T-cell (primary cell): ENCODE results near the gene DACT1. TPM values are rescaled to one million over a fixed set of nuclear protein-coding genes. Genes with fewer than 3 reads are reported as not detected.

Experiments
- ATAC-seq, 4 experiments: fragments of 200-7000 bp in 3 of 4; fragments of 150-1000 bp in 1 of 4; cut with Tn5 transposase; replicated peaks in 1 of 4; 1 replicate in 3 of 4; 2 replicates in 1 of 4; pipeline ENCODE4 v1.10.0; 2021; ENCODE audit warnings: moderate library complexity in 3 of 4, mild to moderate bottlenecking in 2 of 4, moderate number of reproducible peaks in 1 of 4
- CTCF ChIA-PET, 2 donors: fragments of 300-600 bp; sonication (Branson Sonifier 250); formaldehyde crosslinking; loops; one replicate each; lab custom pipeline; 2022; ENCODE audit warnings: antibody characterized with exemption in 2 of 2; lab: Charles Lee
- POLR2A ChIA-PET, 2 donors: fragments of 300-600 bp; sonication (Branson Sonifier 250); formaldehyde crosslinking; loops; one replicate each; lab custom pipeline; 2022; ENCODE audit warnings: antibody characterized with exemption in 2 of 2; lab: Charles Lee
- DNase-seq, 35 experiments: peaks; one replicate each; pipeline versions ENCODE4 v3.0.0 to v3.0.0-alpha.2; 2013 to 2023
- H3K27ac ChIP-seq: one replicate; pipeline ENCODE4 v1.5.1; 2013; ENCODE audit warnings: low read length
- H3K27me3 ChIP-seq, 2 experiments: replicated peaks in 1 of 2; 1 replicate in 1 of 2; 2 replicates in 1 of 2; pipeline versions ENCODE4 v1.6.1 to v1.7.0; 2013; ENCODE audit warnings: low read length in 1 of 2, mixed read lengths in 1 of 2; ENCODE audit not compliant: control insufficient read depth in 2 of 2, insufficient read depth in 2 of 2; ENCODE audit errors: extremely low read depth in 1 of 2
- H3K36me3 ChIP-seq, 2 donors: 1 replicate in 1 of 2; 2 replicates in 1 of 2; pipeline versions ENCODE4 v1.6.1 to v1.7.0; 2013; ENCODE audit warnings: low read length in 1 of 2; ENCODE audit not compliant: control insufficient read depth in 2 of 2, insufficient read depth in 1 of 2; ENCODE audit errors: extremely low read depth in 1 of 2
- H3K4me1 ChIP-seq, 2 experiments: 1 replicate in 1 of 2; 2 replicates in 1 of 2; pipeline versions ENCODE4 v1.6.1 to v1.7.0; 2013; ENCODE audit warnings: low read length in 2 of 2, mixed read lengths in 1 of 2; ENCODE audit not compliant: insufficient read depth in 2 of 2, control insufficient read depth in 1 of 2; ENCODE audit errors: extremely low read depth in 1 of 2
- H3K4me3 ChIP-seq, 2 donors: 1 replicate in 1 of 2; 2 replicates in 1 of 2; pipeline versions ENCODE4 v1.5.1 to v1.7.0; 2013; ENCODE audit warnings: mild to moderate bottlenecking in 2 of 2, low read length in 1 of 2, moderate library complexity in 1 of 2; ENCODE audit not compliant: control insufficient read depth in 1 of 2; ENCODE audit errors: extremely low read depth in 1 of 2
- H3K9me3 ChIP-seq: 2 replicates; pipeline ENCODE4 v1.7.0; 2013
- H3K27ac Mint-ChIP-seq, 2 donors: one replicate each; pipeline ENCODE4 v1.8.0; 2020 to 2021; ENCODE audit warnings: mild to moderate bottlenecking in 2 of 2, mixed read lengths in 2 of 2
- H3K27me3 Mint-ChIP-seq, 2 donors: one replicate each; pipeline ENCODE4 v1.8.0; 2021 to 2022; ENCODE audit warnings: mixed read lengths in 2 of 2
- H3K36me3 Mint-ChIP-seq: one replicate; pipeline ENCODE4 v1.8.0; 2021; ENCODE audit warnings: mixed read lengths
- H3K4me1 Mint-ChIP-seq, 3 donors: one replicate each; pipeline ENCODE4 v1.8.0; 2020 to 2022; ENCODE audit warnings: mixed read lengths in 3 of 3, mild to moderate bottlenecking in 1 of 3
- H3K4me3 Mint-ChIP-seq, 3 donors: one replicate each; pipeline ENCODE4 v1.8.0; 2020 to 2022; ENCODE audit warnings: mild to moderate bottlenecking in 3 of 3, mixed read lengths in 3 of 3, moderate library complexity in 3 of 3
- H3K9me3 Mint-ChIP-seq, 3 donors: one replicate each; pipeline ENCODE4 v1.8.0; 2020 to 2022; ENCODE audit warnings: mixed read lengths in 3 of 3
- WGBS: methylation state at CpG from one replicate; pipeline ENCODE4 v1.1.5; 2013; ENCODE audit warnings: missing lambda C conversion rate; ENCODE audit not compliant: insufficient coverage; 5-methylcytosine and 5-hydroxymethylcytosine counted together
- total RNA-seq, 35 experiments: library from RNA in 6 of 35; stranded (reverse) in 6 of 35; fragments of 120-200 nt in 1 of 35; gene quantifications; one replicate each; pipeline versions ENCODE4 v1.2.1 to v1.2.4 and lab custom pipeline; 2013 to 2026

Gene DACT1
- total RNA-seq, 5 donors from 2014 or later (not counting 1 experiment from before 2014, with no cell fraction given), result 5.6 to 35.9 (median 10.0) TPM

- ChIA-PET CTCF (no interaction called here), POLR2A (interaction anchor here in 1 of 2 donors (0.6 kb wide), 1 partner anchor 98 kb away, joined by 3 read pairs; no protein-coding TSS in a partner anchor)
- DNase-seq, result no peak
- Mint-ChIP-seq H3K4me3 (peak overlapping the region in 1 of 3 donors; percentile 62), H3K4me1 (peaks cover 36 to 51% (median 43%) of the 10 kb centered on the region in 3 donors), H3K9me3 (no peaks in the 10 kb centered on the region), H3K27me3 (peaks cover 0 to 7% of the 10 kb centered on the region in 2 donors), H3K36me3 (no peaks in the 10 kb centered on the region), H3K27ac (peak overlapping the region in 1 of 2 donors; percentile 71)
- H3K4me3 ChIP-seq, result peak overlapping the region in 1 of 2 donors; percentile 15
- no peaks in the 10 kb centered on the region for H3K9me3 ChIP-seq
- no peaks in the 10 kb centered on the region for H3K36me3 ChIP-seq
- no peaks in the 10 kb centered on the region for H3K27me3 ChIP-seq
- H3K27ac ChIP-seq, result no peak overlapping the region
- peaks cover 31 to 34% of the 10 kb centered on the region in 2 experiments for H3K4me1 ChIP-seq
- ATAC-seq, result peak in 1 of 4 experiments; percentile 31
- WGBS, result 9% methylated on average over 6 of the region's 11 CpGs
Measured at GRCh38 chr14:58598804-58599525, 38.8 kb upstream of the DACT1 start.

- H3K27me3 Mint-ChIP-seq, result peaks cover 0 to 7% of the 10 kb centered on the region in 2 donors
- no peak overlapping the region for H3K27ac Mint-ChIP-seq
- Histone ChIP-seq H3K4me1 (peaks cover 31 to 34% of the 10 kb centered on the region in 2 experiments), H3K27ac (no peak overlapping the region), H3K4me3 (no peak overlapping the region), H3K36me3 (no peaks in the 10 kb centered on the region), H3K27me3 (no peaks in the 10 kb centered on the region), H3K9me3 (no peaks in the 10 kb centered on the region)
- DNase-seq (no peak), ATAC-seq (no peak)
- POLR2A ChIA-PET, result interaction anchor here in 1 of 2 donors (0.6 kb wide), 1 partner anchor 25 kb away, joined by 3 read pairs; no protein-coding TSS in a partner anchor
- H3K4me3 Mint-ChIP-seq, result peak overlapping the region in 1 of 3 donors; percentile 62
- no peaks in the 10 kb centered on the region for H3K36me3 Mint-ChIP-seq
- CTCF ChIA-PET, result no interaction called here
- WGBS, result no CpG with 5 or more reads among the region's 2 CpGs
- H3K4me1 Mint-ChIP-seq, result peaks cover 36 to 51% (median 43%) of the 10 kb centered on the region in 3 donors
- H3K9me3 Mint-ChIP-seq, result no peaks in the 10 kb centered on the region
Measured at GRCh38 chr14:58599707-58600106, 38.1 kb upstream of the DACT1 start.

- no peak overlapping the region for H3K27ac Mint-ChIP-seq
- no peak for DNase-seq
- peaks cover 0 to 2% (median 0%) of the 10 kb centered on the region in 3 donors for H3K4me1 Mint-ChIP-seq
- H3K4me1 ChIP-seq, result no peaks in the 10 kb centered on the region
- 88% methylated on average over 2 of the region's 4 CpGs for WGBS
- peaks cover 0 to 13% of the 10 kb centered on the region in 2 donors for H3K27me3 Mint-ChIP-seq
- no peak for ATAC-seq
- no peak overlapping the region for H3K4me3 Mint-ChIP-seq
- H3K36me3 ChIP-seq, result no peaks in the 10 kb centered on the region
- H3K4me3 ChIP-seq, result no peak overlapping the region
- ChIA-PET CTCF (no interaction called here), POLR2A (no interaction called here)
- no peak overlapping the region for H3K27ac ChIP-seq
- H3K27me3 ChIP-seq, result no peaks in the 10 kb centered on the region
- H3K36me3 Mint-ChIP-seq, result no peaks in the 10 kb centered on the region
- H3K9me3 Mint-ChIP-seq, result no peaks in the 10 kb centered on the region
- no peaks in the 10 kb centered on the region for H3K9me3 ChIP-seq
Measured at GRCh38 chr14:58605465-58605864, 32.3 kb upstream of the DACT1 start.

- ChIA-PET POLR2A (interaction anchor here (0.5 to 0.6 kb wide), 2 partner anchors 94 to 1654 kb away, joined by 3 read pairs; no protein-coding TSS in a partner anchor), CTCF (interaction anchor here in 1 of 2 donors (0.7 kb wide), 1 partner anchor 12 kb away, joined by 5 read pairs; no protein-coding TSS in a partner anchor)
- Histone ChIP-seq H3K4me3 (no peak overlapping the region), H3K4me1 (no peaks in the 10 kb centered on the region), H3K9me3 (no peaks in the 10 kb centered on the region), H3K27me3 (no peaks in the 10 kb centered on the region), H3K27ac (no peak overlapping the region), H3K36me3 (no peaks in the 10 kb centered on the region)
- H3K9me3 Mint-ChIP-seq, result no peaks in the 10 kb centered on the region
- no peak overlapping the region for H3K4me3 Mint-ChIP-seq
- DNase-seq (no peak), ATAC-seq (no peak)
- no peaks in the 10 kb centered on the region for H3K36me3 Mint-ChIP-seq
- WGBS, result 83% methylated on average over 6 of the region's 7 CpGs
- H3K27ac Mint-ChIP-seq, result no peak overlapping the region
- no peaks in the 10 kb centered on the region for H3K4me1 Mint-ChIP-seq
- H3K27me3 Mint-ChIP-seq, result peaks cover 0 to 6% of the 10 kb centered on the region in 2 donors
Measured at GRCh38 chr14:58607131-58607951, 30.4 kb upstream of the DACT1 start.

GRCh38 chr14:58607952-58608317 lies 29.8 kb upstream of the DACT1 start:
- ChIA-PET CTCF (no interaction called here), POLR2A (no interaction called here)
- Histone ChIP-seq H3K9me3 (no peaks in the 10 kb centered on the region), H3K27ac (no peak overlapping the region), H3K4me3 (no peak overlapping the region), H3K27me3 (no peaks in the 10 kb centered on the region), H3K4me1 (no peaks in the 10 kb centered on the region), H3K36me3 (no peaks in the 10 kb centered on the region)
- DNase-seq, result no peak
- no CpG with 5 or more reads among the region's 3 CpGs for WGBS
- Mint-ChIP-seq H3K9me3 (no peaks in the 10 kb centered on the region), H3K36me3 (no peaks in the 10 kb centered on the region), H3K4me1 (no peaks in the 10 kb centered on the region), H3K4me3 (no peak overlapping the region), H3K27me3 (peaks cover 0 to 6% of the 10 kb centered on the region in 2 donors), H3K27ac (no peak overlapping the region)
- no peak for ATAC-seq

- no peak overlapping the region for H3K27ac Mint-ChIP-seq
- Histone ChIP-seq H3K9me3 (no peaks in the 10 kb centered on the region), H3K36me3 (no peaks in the 10 kb centered on the region), H3K27ac (no peak overlapping the region), H3K27me3 (no peaks in the 10 kb centered on the region), H3K4me1 (peaks cover 0 to 7% of the 10 kb centered on the region in 2 experiments), H3K4me3 (no peak overlapping the region)
- H3K9me3 Mint-ChIP-seq, result no peaks in the 10 kb centered on the region
- H3K4me1 Mint-ChIP-seq, result peaks cover 2 to 6% (median 5%) of the 10 kb centered on the region in 3 donors
- ATAC-seq, result no peak
- WGBS, result no CpG with 5 or more reads among the region's 1 CpG
- H3K27me3 Mint-ChIP-seq, result no peaks in the 10 kb centered on the region
- no peak for DNase-seq
- POLR2A ChIA-PET, result no interaction called here
- H3K4me3 Mint-ChIP-seq, result no peak overlapping the region
- CTCF ChIA-PET, result no interaction called here
- H3K36me3 Mint-ChIP-seq, result no peaks in the 10 kb centered on the region
Measured at GRCh38 chr14:58617619-58618018, 20.1 kb upstream of the DACT1 start.
